MM.1S (cell line): ENCODE results near the gene HOXD8.

ENCODE experiments used
- DNase-seq: peaks from one replicate; pipeline ENCODE4 v3.0.0-alpha.2; 2015
- H2AFZ ChIP-seq: fragments of 300-600 bp; sonication (generic); 2 replicates; pipeline ENCODE4 v1.6.0; 2016; ENCODE audit warnings: antibody characterized with exemption, low read length
- H3F3A ChIP-seq: fragments of 300-600 bp; sonication (generic); 2 replicates; pipeline ENCODE4 v1.6.1; 2016; ENCODE audit warnings: mild to moderate bottlenecking, antibody characterized with exemption, low read length, moderate library complexity, mixed read lengths; ENCODE audit not compliant: insufficient read depth
- H3K27ac ChIP-seq: fragments of 300-600 bp; sonication (generic); 2 replicates; pipeline ENCODE4 v1.5.1; 2016; ENCODE audit warnings: mild to moderate bottlenecking, low read length
- H3K27me3 ChIP-seq: fragments of 300-600 bp; sonication (generic); replicated peaks from 2 replicates; pipeline ENCODE4 v1.6.0; 2016; ENCODE audit warnings: low read length; ENCODE audit not compliant: insufficient read depth
- H3K36me3 ChIP-seq: fragments of 300-600 bp; sonication (generic); replicated peaks from 2 replicates; pipeline ENCODE4 v1.6.1; 2016; ENCODE audit warnings: mild to moderate bottlenecking, low read length, mixed read lengths; ENCODE audit not compliant: insufficient read depth
- H3K4me1 ChIP-seq: fragments of 300-600 bp; sonication (generic); 2 replicates; pipeline ENCODE4 v1.6.1; 2016; ENCODE audit warnings: low read length, mixed read lengths
- H3K4me2 ChIP-seq: fragments of 300-600 bp; sonication (generic); 2 replicates; pipeline ENCODE4 v1.6.0; 2016; ENCODE audit warnings: low read depth, low read length
- H3K4me3 ChIP-seq: fragments of 300-600 bp; sonication (generic); 2 replicates; pipeline ENCODE4 v1.5.1; 2016; ENCODE audit warnings: low read length, mixed read lengths
- H3K79me2 ChIP-seq: fragments of 300-600 bp; sonication (generic); 2 replicates; pipeline ENCODE4 v1.6.1; 2016; ENCODE audit warnings: mixed run types, low read length, mixed read lengths
- H3K9ac ChIP-seq: fragments of 300-600 bp; sonication (generic); 2 replicates; pipeline ENCODE4 v1.6.1; 2016; ENCODE audit warnings: low read length, mixed read lengths
- H3K9me2 ChIP-seq: fragments of 300-600 bp; sonication (generic); replicated peaks from 2 replicates; pipeline ENCODE4 v1.6.1; 2016; ENCODE audit warnings: mild to moderate bottlenecking, low read length, mixed read lengths; ENCODE audit not compliant: insufficient read depth
- H3K9me3 ChIP-seq: fragments of 300-600 bp; sonication (generic); replicated peaks from 2 replicates; pipeline ENCODE4 v1.6.1; 2016; ENCODE audit warnings: mild to moderate bottlenecking, low read length, mixed read lengths; ENCODE audit not compliant: insufficient read depth
- H4K20me1 ChIP-seq: fragments of 300-600 bp; sonication (generic); 2 replicates; pipeline ENCODE4 v1.6.1; 2016; ENCODE audit warnings: mild to moderate bottlenecking, low read length, moderate library complexity, mixed read lengths; ENCODE audit not compliant: insufficient read depth
- CTCF ChIP-seq: fragments of 300-600 bp; sonication (generic); IDR thresholded peaks from 2 replicates; pipeline ENCODE4 v1.5.1; 2016; ENCODE audit warnings: antibody characterized with exemption, low read length, mixed read lengths
- EZH2 ChIP-seq: fragments of 300-600 bp; sonication (generic); optimal IDR thresholded peaks from 2 replicates; pipeline ENCODE3; 2017; ENCODE audit warnings: low read depth, mild to moderate bottlenecking, antibody characterized with exemption, low read length, mixed read lengths
- EZH2phosphoT487 ChIP-seq: fragments of 300-600 bp; sonication (generic); IDR thresholded peaks from 2 replicates; pipeline ENCODE4 v1.6.1; 2018; ENCODE audit warnings: antibody characterized with exemption, low read length

Gene HOXD8

DNA sequence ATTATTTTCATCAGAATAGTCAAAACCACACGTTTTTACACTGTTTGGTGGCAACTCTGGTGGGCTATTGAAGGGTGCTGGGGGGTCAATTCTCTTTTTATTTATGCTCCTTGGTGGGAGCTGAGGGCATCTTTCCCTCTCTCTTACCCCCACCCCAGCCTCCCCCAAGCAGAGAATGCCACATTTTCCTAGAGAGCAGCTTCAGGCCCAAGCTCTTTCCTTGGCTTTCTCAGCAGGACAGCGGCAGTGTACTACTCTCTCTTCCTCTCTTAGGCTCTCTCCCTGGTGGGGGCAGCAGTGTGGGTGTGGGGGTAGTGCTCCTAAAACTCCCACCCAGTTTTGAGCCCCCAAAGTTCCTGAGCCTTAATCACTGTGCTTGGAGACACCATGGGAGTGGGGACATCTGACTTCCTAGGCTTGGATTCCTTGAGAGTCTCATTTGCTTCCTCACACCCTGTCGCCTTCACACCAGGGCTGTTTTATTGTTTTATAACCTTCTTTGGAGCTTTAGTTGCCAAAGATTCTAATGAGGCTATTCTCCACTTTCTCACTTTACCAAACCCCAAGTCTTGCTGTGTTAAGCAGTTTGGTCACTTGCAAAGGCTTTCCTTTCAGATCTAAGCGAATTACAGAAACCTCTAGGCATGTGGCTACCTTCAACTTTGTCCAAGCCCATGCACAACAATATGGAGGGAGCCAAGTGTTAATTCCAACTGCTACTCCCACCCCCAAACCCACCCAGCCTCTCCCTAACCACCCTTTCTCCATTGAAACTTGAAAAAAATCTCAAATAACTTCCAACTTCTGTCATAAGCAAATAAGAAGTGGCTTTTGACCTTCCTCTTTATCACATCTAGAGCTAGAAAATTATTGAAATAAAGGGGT lies 15.8 kb downstream of the HOXD8 start:
- no peaks in the 10 kb centered on the region for H3F3A ChIP-seq
- no peak for DNase-seq
- no peaks in the 10 kb centered on the region for H3K79me2 ChIP-seq
- no peak overlapping the region for H3K4me3 ChIP-seq
- H2AFZ ChIP-seq = no peak overlapping the region
- H3K9me2 ChIP-seq = no peaks in the 10 kb centered on the region
- TF ChIP-seq EZH2 = no peak
- H3K9me3 ChIP-seq = no peaks in the 10 kb centered on the region
- H3K4me1 ChIP-seq = no peaks in the 10 kb centered on the region
- H3K9ac ChIP-seq = no peak overlapping the region
- peaks cover 11% of the 10 kb centered on the region for H3K27me3 ChIP-seq
- no peak overlapping the region for H3K27ac ChIP-seq
- H3K36me3 ChIP-seq = no peaks in the 10 kb centered on the region
- no peak overlapping the region for H3K4me2 ChIP-seq
- H4K20me1 ChIP-seq = no peaks in the 10 kb centered on the region

DNA sequence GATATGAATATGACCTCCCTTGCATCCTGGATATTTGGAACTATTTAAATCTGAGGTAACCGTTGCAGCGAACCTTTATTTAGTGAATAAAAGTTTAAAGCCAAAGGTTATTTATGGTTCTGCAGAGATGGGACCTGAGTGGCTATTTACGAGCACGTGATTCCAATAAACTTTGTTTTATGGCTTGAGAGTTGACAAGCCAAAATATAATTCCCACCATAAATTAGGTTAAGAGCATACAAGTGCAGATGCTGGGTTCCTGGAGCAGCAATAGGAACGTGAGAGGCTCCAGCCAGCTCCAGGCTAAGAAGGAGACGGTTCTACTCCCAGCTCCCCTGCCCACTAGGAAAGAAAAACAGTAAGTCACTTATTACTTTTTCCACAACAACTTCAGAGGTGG lies 16.6 kb downstream of the HOXD8 start:
- peaks cover 15% of the 10 kb centered on the region for H3K27me3 ChIP-seq

GRCh38 chr2:176146645-176147044 lies 17.1 kb downstream of the HOXD8 start:
- no peak for TF ChIP-seq EZH2phosphoT487
- no peak for TF ChIP-seq CTCF
- no peak for TF ChIP-seq EZH2
- no peak for DNase-seq
- H3K9me2 ChIP-seq = no peaks in the 10 kb centered on the region
- H3K36me3 ChIP-seq = no peaks in the 10 kb centered on the region
- no peaks in the 10 kb centered on the region for H3F3A ChIP-seq
- H4K20me1 ChIP-seq = no peaks in the 10 kb centered on the region
- no peak overlapping the region for H3K27ac ChIP-seq
- H3K4me3 ChIP-seq = no peak overlapping the region
- H3K79me2 ChIP-seq = no peaks in the 10 kb centered on the region
- peaks cover 15% of the 10 kb centered on the region for H3K27me3 ChIP-seq
- no peaks in the 10 kb centered on the region for H3K9me3 ChIP-seq
- H3K9ac ChIP-seq = no peak overlapping the region
- no peak overlapping the region for H3K4me2 ChIP-seq
- no peaks in the 10 kb centered on the region for H3K4me1 ChIP-seq
- no peak overlapping the region for H2AFZ ChIP-seq

More for the DNA sequence above, 16.6 kb downstream of the HOXD8 start:
- Histone ChIP-seq H3K27ac (no peak overlapping the region), H3F3A (no peaks in the 10 kb centered on the region), H3K9me3 (no peaks in the 10 kb centered on the region), H3K4me3 (no peak overlapping the region), H3K9me2 (no peaks in the 10 kb centered on the region), H3K4me1 (no peaks in the 10 kb centered on the region), H2AFZ (no peak overlapping the region), H3K9ac (no peak overlapping the region), H3K79me2 (no peaks in the 10 kb centered on the region), H3K4me2 (no peak overlapping the region), H4K20me1 (no peaks in the 10 kb centered on the region), H3K36me3 (no peaks in the 10 kb centered on the region)
- DNase-seq = no peak
- no peak for TF ChIP-seq CTCF
- TF ChIP-seq EZH2 = no peak
- TF ChIP-seq EZH2phosphoT487 = no peak

- no peaks in the 10 kb centered on the region for H3K79me2 ChIP-seq
- H3K27me3 ChIP-seq = peaks cover 15% of the 10 kb centered on the region
- no peak overlapping the region for H3K4me2 ChIP-seq
Measured at GRCh38 chr2:176147210-176147799, 17.8 kb downstream of the HOXD8 start.

More at GRCh38 chr2:176147210-176147799, 17.8 kb downstream of the HOXD8 start:
- TF ChIP-seq CTCF (no peak), EZH2 (no peak)
- no peaks in the 10 kb centered on the region for H3K9me3 ChIP-seq
- H2AFZ ChIP-seq = no peak overlapping the region
- H3F3A ChIP-seq = no peaks in the 10 kb centered on the region
- H3K9me2 ChIP-seq = no peaks in the 10 kb centered on the region
- H3K9ac ChIP-seq = no peak overlapping the region
- DNase-seq = no peak
- no peaks in the 10 kb centered on the region for H4K20me1 ChIP-seq
- H3K4me3 ChIP-seq = no peak overlapping the region
- no peaks in the 10 kb centered on the region for H3K36me3 ChIP-seq
- no peaks in the 10 kb centered on the region for H3K4me1 ChIP-seq
- no peak overlapping the region for H3K27ac ChIP-seq
